Stimulated activated CD4-positive, alpha-beta T cell treated with anti-CD3 and anti-CD28 coated beads, Interleukin-12 subunit alpha, Interleukin-12 subunit beta, amount 100 ng/mL, for 24 hours (primary cell): ENCODE results near the gene SPOCK1.
"Not testable (repeated sequence)": the region's sequence is repeated elsewhere in the genome, so short reads cannot be mapped to it uniquely, and the experiment has no call there.

Experiments used
- DNase-seq, 2 experiments: peaks; one replicate each; pipeline ENCODE4 v3.0.0-alpha.2; 2020; ENCODE audit warnings: low read depth in 2 of 2

SPOCK1 gene

GRCh38 chr5:137264573-137264972 is 234.6 kb downstream of the SPOCK1 start:
- DNase-seq, result no peak

DNA sequence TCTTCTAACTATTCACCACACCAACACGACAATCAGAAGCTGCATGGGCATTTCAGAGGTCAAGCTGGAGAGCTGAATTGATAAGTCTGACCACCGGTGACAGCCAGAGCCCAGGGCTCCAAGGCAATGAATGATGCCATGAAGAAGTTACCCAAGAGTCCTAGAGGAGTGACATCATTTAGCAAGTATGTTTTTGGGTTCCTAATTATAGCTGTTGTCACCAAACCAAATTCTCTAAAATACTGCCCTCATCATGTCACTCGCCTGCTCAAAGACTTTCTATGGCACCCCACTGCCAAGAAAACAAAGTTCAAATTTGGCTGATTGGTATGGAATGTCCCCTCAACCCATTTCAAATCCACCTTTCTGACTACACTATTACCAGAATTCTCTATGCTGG is 235.1 kb downstream of the SPOCK1 start:
- no peak for DNase-seq

DNA sequence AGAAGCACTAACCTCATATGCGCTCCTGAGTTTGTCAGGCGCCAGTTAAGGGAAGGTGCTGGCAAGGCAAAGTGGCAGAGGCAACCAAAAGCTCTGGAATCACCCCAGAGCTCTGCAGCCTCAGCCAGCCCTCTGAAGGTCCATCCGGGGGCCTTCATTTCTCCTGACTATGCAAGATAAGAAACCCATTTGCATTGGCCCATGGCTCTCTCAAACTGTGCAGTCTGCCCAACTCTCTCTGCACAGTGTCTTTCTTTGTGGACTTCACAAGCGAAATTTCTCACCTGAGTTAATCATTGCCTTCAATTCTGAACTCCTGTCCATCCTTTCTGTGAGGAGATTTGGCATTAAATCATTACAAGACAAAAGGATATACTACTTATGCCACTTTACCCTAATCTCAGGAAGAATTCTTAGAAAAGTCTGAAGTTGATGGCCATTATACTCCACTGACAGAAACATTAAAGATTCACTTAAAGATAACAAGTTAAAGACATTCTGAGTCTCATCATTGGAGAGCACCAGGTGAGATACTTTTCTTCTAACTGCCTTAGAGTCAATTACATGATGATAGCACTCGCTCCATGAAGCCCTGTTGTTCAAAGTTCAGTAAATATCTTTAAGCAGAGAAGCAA is 235.6 kb downstream of the SPOCK1 start:
- DNase-seq, result no peak

DNA sequence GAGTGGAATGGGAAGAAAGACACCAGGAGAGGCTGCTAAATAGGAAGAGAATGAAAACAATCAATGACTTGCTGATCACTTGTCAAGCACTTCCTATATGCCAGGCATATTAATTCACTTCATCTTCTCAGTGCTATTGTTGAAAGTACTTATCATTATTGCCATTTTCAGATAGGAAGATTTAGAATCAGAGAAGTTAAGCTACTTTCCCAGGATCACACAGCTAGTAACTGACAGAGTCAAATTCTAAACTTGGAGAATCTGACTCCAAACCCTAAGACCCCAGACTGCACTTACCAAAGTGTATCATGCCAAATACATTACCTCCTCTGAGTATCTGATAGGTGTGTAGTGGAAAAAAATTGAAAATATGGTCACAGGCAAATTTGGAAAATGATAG is 236.3 kb downstream of the SPOCK1 start:
- no peak for DNase-seq

GRCh38 chr5:137260820-137261695 is 238.1 kb downstream of the SPOCK1 start:
- no peak for DNase-seq

DNA sequence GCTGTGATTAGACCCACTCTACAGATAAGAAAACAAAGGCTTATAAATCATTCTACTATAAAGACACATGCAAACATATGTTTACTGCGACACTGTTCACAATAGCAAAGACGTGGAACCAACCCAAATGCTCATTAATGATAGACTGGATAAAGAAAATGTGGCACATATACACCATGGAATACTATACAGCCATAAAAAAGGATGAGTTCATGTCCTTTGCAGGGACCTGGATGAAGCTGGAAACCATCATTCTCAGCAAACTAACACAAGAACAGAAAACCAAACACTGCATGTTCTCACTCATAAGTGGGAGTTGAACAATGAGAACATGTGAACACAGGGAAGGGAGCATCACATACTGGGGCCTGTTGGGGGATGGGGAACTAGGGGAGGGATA is 240.0 kb downstream of the SPOCK1 start:
- DNase-seq, result not testable (repeated sequence)

DNA sequence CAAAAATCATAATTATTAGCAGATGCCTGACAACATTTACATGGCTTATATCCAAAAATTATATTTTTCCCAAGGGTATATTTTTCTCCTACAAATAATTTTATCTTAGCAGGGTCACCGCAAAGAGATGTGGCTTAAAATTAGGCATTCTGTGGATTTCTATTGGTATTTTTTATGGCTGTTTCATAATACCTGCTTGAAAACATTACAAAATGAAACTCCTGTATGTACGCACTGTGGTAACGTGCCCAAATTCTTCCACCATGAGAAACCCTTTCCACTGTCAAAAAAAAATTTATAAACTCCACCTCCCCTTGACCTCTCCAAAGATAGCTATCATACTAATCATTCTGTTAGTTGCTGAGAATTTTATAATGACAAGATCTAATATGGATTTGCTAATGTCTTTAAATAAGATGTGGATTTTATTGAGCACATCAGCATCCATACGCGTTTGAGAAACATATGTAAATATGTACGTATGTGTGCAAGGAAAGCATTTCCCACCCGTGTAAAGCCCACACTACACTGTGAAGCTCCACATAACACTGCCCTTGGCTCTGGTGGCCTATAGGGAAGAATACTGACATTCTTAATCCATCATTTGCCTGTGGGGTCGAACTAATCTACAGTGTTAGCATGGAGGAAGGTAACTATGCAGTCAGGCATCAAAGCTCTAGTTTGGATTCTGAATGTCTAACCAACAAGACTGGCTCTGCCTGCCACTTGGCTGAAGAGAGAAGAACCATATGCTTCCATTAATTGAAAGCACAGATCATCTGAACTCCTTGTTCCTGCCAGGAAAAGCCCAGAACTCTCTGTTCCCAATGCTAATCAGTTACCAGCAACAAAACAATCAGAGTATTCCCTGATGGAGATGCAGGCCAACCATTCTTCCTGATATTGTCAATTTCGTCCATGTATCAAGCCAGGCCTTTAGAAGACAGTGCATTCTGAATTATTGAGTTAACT is 244.7 kb downstream of the SPOCK1 start:
- no peak for DNase-seq

GRCh38 chr5:137252512-137252911 is 246.6 kb downstream of the SPOCK1 start:
- no peak for DNase-seq

- no peak for DNase-seq
These were observed 248.7 kb downstream of the SPOCK1 start for GRCh38 chr5:137250421-137250820.

DNA sequence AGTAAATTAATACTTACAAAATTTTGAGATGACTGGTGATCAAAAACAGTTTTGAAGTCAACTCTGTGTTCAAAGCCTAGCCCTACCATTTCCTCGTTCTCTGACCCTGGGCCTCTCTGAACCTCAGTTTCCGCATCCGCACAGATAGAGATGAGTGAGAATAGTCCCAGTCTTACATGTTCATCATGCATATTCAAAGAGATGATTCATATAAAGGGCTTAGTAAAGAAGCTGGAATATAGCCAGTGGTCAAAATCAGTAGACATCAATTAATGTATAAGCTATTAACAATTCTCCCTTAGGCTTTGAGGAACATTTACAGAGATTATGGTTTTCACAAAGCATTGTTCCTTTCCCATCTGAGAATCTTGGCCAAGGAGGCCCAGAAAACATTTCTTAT is 250.6 kb downstream of the SPOCK1 start:
- no peak for DNase-seq

DNA sequence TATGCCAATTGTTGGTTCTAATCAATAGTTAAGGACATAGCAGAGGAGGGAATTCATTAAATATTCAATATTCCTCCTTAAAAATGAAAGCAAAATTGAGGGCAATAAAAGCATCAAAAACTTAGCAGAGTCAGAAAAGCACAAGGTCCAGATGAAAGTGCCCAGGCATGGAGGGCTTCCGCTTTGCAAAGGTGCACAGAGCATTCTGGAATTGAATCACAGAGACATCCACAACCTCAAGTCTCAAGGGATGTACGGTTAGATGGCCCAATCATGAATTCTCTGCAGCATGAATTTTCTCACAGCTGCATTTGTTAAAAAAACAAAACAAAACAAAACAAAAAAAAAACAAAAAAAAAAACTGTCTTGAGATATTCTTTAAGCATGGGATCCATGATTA is 253.7 kb downstream of the SPOCK1 start:
- DNase-seq, result no peak

- no peak for DNase-seq
These were observed 258.8 kb downstream of the SPOCK1 start for GRCh38 chr5:137240285-137240684.

- no peak for DNase-seq
These were observed 262.1 kb downstream of the SPOCK1 start for GRCh38 chr5:137236849-137237507.

- DNase-seq, result no peak
These were observed 262.9 kb downstream of the SPOCK1 start for GRCh38 chr5:137236252-137236651.

- DNase-seq, result no peak
These were observed 263.9 kb downstream of the SPOCK1 start for GRCh38 chr5:137234973-137235943.

DNA sequence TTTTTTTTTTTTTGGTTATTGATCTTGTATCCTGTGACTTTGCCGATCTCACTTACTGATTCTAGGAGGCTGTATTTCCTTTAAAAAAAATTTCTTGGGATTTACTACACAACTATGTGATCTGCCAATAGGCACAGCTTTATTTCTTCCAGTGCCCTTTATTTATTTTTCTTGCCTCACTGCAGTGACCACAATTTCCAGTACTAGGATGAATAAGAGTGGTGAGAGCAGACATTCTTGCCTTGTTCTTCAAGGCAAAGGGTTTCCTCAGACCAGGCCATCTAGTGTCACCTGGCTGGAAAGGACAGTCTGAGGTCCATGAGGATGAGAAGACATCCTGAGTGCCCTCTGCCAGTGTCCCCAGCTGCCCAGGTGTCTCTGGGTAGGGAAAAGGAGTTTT is 265.4 kb downstream of the SPOCK1 start:
- DNase-seq, result no peak

DNA sequence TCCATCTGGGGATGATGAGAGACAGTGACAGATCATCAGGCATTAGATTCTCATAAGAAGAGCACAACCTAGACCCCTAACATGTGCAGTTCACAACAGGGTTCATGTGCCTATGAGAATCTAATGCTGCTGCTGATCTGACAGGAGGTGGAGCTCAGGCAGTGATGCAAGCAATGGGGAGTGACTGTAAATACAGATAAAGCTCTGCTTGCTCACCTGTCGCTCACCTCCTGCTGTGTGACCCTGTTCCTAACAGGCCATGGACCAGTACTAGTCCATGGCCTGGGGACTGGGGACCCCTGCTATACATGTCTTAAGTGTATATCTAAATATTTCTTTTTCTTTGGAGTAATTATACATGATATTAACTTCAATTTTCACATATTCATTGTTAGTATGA is 265.8 kb downstream of the SPOCK1 start:
- DNase-seq, result not testable (repeated sequence)

DNA sequence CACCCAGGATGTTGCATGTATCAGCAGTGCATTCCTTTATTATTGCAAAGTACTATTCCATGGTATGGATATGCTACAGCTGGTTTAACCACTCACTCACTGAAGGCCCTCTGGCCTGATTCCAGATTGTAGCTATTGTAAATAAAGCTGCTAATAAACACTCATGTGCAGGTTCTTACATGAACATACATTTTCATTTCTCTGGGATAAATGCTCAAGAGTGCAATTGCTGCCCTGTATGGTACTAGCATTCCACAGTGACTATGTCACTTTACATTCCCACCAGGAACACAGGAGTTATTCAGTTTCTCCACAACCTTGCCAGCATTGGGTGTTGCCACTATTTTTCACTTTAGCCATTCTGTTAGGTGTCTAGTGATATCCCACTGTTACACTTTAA is 267.6 kb downstream of the SPOCK1 start:
- DNase-seq, result no peak

DNA sequence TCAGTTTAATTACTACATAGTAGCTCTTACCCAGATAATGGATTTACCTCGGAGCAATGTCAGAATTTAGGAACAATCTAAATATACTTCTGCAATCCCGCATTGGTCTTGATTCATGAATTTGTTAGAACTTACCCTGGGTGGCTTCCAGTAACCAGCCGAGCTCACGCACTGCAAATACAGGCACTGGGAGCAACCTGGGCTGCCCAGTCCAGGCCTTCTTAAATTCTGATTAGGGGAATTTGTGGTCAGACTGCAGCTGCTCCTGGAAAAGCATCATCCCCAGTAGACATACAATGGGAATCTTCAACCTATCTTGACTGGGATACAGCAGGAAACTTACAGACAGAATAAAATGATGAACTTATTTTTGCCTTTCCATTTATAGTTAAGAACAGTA is 270.3 kb downstream of the SPOCK1 start:
- no peak for DNase-seq

- no peak for DNase-seq
These were observed 273.0 kb downstream of the SPOCK1 start for GRCh38 chr5:137226081-137226480.
